HPDE6-E6E7 (cell line): ENCODE data around the gene MAGEB3.
"Not testable (repeated sequence)": the region's sequence is repeated elsewhere in the genome, so short reads cannot be mapped to it uniquely, and the experiment has no call there.

Experiments
- DNase-seq: peaks from one replicate; pipeline ENCODE4 v3.0.0; 2011; ENCODE audit warnings: missing footprints; ENCODE audit errors: extremely low spot score

The MAGEB3 gene, protein sequence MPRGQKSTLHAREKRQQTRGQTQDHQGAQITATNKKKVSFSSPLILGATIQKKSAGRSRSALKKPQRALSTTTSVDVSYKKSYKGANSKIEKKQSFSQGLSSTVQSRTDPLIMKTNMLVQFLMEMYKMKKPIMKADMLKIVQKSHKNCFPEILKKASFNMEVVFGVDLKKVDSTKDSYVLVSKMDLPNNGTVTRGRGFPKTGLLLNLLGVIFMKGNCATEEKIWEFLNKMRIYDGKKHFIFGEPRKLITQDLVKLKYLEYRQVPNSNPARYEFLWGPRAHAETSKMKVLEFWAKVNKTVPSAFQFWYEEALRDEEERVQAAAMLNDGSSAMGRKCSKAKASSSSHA

GRCh38 chrX:30230395-30230794 lies at the start of gene MAGEB3:
Gene MAGEB3, plus strand, starts transcription at chrX:30230657. Its CDS starts 5,268 bp downstream, at chrX:30235925.
- no peak for DNase-seq

- DNase-seq: no peak
These were observed 49.1 kb upstream of the MAGEB3 start for GRCh38 chrX:30181353-30181752.

DNA sequence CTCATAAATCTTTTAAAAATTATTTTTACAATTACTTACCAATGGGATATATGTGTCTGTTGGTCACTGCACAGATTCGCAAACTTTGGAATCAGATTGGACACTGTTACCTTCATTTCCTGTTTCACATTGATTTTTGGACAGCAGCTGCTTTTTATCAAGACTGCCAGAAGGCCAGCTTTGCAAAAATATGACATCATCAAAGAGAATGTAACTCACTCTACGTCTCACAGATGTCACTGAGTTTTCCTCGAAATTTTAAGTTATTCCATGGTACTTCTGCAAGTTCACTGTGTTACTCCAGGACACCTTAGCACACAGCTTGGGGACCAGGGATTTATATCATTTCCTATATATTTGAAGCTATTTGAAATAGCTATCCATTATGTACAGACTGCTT lies 46.9 kb upstream of the MAGEB3 start:
- no peak for DNase-seq

DNA sequence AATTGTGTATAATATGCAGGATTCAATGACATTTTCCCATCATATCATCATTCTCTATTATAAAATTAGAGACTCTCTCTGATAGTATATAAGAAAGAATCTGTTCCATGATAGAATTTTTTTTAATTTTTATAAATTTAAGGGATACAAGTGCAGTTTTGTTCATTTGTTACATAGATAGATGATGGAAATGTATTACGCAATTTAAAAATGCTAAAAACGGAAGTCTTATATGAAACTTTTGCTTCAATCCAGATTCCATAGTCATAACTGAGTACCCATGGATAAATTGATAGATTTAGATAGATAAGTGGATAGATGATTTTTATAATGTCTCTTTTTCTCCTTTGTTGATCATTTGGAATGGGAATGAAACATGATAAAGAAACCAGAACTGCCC lies 40.0 kb upstream of the MAGEB3 start:
- DNase-seq: no peak

DNA sequence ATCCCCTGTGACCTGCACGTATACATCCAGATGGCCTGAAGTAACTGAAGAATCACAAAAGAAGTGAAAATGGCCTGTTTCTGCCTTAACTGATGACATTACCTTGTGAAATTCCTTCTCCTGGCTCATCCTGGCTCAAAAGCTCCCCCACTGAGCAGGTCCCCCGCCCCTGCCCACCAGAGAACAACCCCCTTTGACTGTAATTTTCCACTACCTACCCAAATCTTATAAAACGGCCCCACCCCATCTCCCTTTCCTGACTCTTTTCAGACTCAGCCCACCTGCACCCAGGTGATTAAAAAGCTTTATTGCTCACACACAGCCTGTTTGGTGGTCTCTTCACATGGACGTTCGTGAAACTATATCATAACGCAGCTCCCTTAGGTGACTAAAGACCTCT lies 36.5 kb upstream of the MAGEB3 start:
- not testable (repeated sequence) for DNase-seq

DNA sequence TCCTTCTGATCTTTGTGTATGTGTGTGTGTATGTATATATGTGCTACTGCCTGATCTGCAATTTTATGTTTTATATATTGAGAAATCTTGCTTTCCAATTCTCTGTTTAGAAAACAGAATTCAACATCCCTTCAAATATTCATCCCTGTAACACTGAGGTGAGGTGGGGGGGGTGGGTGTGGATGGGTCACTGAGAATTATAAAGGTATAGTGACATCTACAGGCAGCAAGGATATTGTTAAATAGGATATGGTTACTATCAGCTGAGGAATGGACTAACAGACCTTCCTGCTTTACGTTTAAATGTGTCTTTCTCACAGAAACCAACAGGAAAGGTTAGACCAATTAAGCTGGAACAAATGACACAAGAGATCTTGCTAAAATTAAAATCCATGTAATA lies 34.1 kb upstream of the MAGEB3 start:
- DNase-seq: peak; percentile 36

- DNase-seq: no peak
These were observed 18.3 kb upstream of the MAGEB3 start for GRCh38 chrX:30212172-30212571.

GRCh38 chrX:30215357-30215843 lies 15.1 kb upstream of the MAGEB3 start, which contains the start of gene MAGEB2:
Gene MAGEB2, plus strand, starts transcription at chrX:30215563. Its CDS starts 3,018 bp downstream, at chrX:30218581.
- DNase-seq: no peak

GRCh38 chrX:30217465-30217864 lies 13.0 kb upstream of the MAGEB3 start:
- no peak for DNase-seq

GRCh38 chrX:30219372-30219771 lies 11.1 kb upstream of the MAGEB3 start:
- no peak for DNase-seq

GRCh38 chrX:30220661-30221060 lies 9.8 kb upstream of the MAGEB3 start:
- no peak for DNase-seq

DNA sequence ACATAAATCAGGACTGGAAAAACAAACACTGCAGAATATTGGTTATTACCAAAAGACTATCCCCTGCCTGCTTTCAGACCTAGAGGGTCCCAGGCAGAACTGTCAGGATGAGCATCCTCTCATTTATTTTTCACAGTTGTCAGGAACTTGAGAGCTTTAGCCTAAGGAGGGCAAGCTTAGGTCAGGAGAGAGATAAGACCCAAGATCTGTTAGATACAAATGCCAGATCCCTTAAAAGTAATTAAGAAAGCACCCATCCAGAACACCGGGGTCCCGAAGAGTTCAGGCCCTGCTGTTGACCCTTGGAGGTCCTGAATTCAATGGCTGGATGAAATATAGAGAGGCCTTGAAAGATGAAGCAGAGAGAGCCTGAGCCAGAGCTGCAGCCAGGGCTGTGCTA lies 5.9 kb upstream of the MAGEB3 start:
- no peak for DNase-seq

DNA sequence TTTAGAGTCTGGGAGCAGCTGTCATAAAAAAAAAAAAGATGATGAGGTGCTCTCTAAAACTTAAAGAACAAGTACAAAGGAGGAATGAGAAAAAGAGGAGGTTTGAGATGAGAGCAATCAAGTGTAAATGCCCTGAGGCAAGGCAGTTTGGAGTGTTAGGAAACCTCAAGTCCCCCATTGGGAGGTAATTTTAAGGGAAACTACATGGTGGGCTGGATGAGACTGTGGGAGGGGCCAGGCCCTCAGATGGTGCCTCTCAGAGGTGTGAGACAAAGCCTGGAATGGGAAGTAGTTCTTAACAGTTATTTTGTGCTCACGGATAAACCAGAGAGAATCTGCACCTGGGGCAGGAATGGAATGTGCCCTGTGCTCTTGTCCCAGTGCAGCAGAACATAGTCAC lies 1.9 kb upstream of the MAGEB3 start:
- no peak for DNase-seq

DNA sequence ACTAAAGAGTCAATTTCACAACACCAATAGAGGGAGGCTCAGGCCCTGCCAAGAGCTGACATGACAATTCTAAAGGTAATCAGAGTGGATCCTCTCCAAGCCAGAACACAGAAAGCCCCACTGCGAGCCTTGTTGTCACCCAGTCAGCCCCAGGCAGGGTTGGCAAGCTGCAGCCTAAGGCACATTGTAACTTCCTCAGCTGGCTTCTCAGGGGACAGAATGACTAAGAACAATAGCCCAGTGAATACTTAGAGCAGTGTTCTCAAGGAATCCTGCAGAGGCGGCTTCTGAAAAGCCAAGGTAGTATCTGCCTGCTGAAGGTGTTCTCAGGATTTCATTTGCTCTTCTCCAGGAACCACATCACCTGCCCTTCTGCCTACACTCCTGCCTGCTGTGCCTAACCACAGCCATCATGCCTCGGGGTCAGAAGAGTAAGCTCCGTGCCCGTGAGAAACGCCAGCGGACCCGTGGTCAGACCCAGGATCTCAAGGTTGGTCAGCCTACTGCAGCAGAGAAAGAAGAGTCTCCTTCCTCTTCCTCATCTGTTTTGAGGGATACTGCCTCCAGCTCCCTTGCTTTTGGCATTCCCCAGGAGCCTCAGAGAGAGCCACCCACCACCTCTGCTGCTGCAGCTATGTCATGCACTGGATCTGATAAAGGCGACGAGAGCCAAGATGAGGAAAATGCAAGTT lies 11.4 kb downstream of the MAGEB3 start, which contains the start of gene MAGEB4:
TSS of gene MAGEB4 (plus strand) at position 277 of the 692 bp plus-strand sequence. CDS start at position 413, 136 bp downstream.
- no peak for DNase-seq

DNA sequence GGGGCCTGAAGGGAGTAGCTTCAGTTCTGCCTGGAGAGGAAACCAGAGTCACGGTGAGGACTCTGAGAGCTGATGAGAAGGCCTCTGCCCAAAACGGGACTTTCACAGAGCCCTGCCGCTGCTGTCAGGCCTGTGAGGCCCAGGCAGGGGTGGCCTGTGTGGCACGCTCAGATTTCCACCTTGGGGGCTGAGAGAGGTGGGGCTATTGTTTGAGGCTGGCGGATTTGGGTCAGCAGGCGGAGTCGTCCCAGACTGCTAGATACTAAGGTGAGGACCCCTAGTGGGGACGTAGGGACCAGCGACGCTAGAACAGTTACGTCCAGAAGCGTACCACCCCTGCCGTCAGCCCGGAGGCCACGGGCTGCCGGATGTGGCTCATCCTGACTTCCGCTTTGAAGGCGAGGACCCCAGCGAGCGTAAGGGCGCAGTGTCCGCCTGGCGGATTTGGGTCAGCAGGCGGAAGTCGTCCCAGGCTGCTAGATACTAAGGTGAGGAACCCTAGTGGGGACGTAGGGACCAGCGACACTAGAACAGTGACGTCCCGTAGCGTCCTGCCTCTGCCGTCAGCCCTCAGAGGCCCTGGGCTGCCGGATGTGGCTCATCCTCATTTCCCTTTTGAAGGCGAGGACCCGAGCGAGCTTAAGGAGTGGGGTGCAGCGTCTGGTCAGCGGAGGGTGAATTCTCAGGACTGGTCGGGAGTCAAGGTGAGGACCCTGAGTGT lies 16.5 kb downstream of the MAGEB3 start, which contains the start of gene MAGEB1:
TSS of gene MAGEB1 (plus strand) at position 378 of the 721 bp plus-strand sequence. CDS start 3,348 bp downstream, outside the sequence.
- no peak for DNase-seq

DNA sequence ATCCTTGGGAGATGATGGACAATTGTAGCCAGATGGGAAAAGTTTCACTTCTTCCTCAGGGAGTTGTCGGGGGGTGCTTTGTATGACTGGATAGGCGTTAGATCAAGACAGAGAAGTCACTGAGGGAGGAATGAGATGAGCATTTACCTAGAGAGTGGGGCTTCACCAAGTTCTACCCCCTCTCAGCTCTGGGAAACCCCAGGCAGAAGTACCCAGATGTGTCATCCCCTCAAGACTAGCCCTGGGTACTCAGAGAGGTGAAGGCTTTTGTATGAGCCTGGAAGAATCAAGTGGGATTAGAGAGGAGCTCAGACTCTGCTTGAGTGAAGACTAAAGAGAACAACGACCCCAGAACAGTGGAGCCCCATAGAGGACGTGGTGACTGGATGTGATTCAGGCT lies 18.4 kb downstream of the MAGEB3 start:
- DNase-seq: no peak

DNA sequence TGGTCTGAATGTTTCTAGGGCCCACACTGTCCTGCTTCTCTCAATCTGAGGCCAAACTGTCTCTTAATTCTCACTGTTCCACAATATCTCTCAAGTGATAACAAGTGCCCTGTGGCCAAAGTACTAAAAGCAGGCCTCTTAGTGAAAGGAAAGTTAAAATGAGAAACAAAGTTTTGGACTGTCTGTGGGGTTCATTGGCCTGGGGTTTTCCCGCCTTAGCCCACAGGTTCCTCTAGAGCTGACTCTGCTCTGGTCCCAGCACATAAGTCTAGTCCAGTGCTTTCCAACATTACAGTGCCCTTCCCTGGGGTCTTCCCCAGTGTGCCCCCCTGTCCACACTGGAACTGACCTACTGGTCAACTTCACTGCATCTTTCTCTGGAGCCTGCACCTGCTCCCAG lies 22.8 kb downstream of the MAGEB3 start:
- no peak for DNase-seq

- DNase-seq: no peak
These were observed 29.5 kb downstream of the MAGEB3 start for GRCh38 chrX:30259927-30260326.

DNA sequence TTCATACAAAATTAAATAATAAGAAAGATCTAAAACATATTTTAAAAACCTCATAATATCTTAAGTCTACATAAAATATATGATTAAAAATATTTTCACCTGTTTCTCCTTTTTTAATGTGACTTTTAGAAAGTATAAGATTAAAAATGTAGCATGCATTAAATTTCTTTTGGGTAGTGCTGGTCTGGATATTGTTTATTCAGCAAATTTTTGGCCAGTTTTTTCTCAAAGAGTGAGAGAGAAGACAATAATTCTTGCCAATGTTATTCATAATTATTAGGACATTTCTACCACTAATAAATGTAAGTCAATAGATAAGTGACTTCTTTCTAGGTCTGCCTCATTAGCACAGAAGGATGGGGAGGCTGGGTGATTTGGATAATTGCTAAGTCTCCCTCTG lies 30.6 kb downstream of the MAGEB3 start:
- DNase-seq: no peak

DNA sequence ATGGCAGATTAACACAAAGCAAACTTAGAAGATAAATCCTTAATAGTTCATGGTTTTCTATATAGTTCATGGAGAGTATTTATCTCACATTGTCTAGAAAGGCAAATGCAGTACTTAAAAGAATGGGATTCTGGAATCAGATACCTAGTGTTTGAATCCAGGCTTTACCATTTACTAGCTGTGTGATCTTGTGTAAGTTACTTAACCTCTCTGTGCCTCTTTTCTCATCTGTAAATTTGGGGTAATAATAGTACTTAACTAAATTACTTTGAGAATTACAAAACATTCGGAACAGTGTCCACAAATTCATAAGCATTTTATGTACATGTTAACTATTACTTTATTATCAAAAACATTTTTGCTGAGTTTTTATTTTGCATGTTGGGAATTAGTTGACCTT lies 32.3 kb downstream of the MAGEB3 start:
- DNase-seq: no peak

DNA sequence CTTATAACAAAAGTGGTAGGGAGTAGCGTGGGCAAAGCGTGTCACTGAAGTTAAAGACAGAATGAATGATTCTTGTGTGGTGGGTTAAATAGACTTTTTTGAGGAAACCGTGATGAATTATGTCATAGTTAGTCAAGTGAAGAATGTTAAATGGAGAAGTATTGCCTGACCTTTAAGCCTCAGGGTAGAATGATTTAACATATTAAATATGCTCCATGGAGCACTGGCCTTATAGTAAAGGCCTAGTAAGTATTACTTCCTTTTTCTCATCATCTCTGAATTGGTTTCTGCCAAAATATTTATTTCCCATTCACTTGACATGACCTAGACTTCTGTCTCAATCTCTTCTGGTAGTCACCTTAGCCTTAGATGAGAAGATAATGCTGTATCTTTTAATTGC lies 40.2 kb downstream of the MAGEB3 start:
- DNase-seq: no peak

- no peak for DNase-seq
These were observed 45.0 kb downstream of the MAGEB3 start for GRCh38 chrX:30275498-30275897.
